A673 (cell line): Measurements from ENCODE around the gene CPA1. TPM values are rescaled to one million over a fixed set of nuclear protein-coding genes. Genes with fewer than 3 reads are reported as not detected.

Source experiments
- BruUV-seq: library from RNA; stranded (reverse); fragments of 400-500 nt; replicated peaks from 2 replicates; lab custom pipeline; 2021; lab: Mats Ljungman, UMichigan
- CTCF ChIA-PET: fragments of 300-600 bp; sonication (Branson Sonifier 250); formaldehyde crosslinking; loops from one replicate; lab custom pipeline; 2022; ENCODE audit warnings: antibody characterized with exemption; lab: Charles Lee
- POLR2A ChIA-PET: fragments of 300-600 bp; sonication (Branson Sonifier 250); formaldehyde crosslinking; loops from one replicate; lab custom pipeline; 2022; ENCODE audit warnings: antibody characterized with exemption; ENCODE audit not compliant: low non-redundant PET; lab: Charles Lee
- DNase-seq: peaks from one replicate; pipeline ENCODE4 v3.0.0-alpha.2; 2015; ENCODE audit warnings: low spot score
- H3K27ac ChIP-seq: fragments of 200-600 bp; sonication (generic); 2 replicates; pipeline ENCODE4 v1.5.1; 2016; ENCODE audit warnings: mixed run types, low read depth, mild to moderate bottlenecking, mixed read lengths, antibody characterized with exemption, low read length; ENCODE audit not compliant: poor library complexity, severe bottlenecking
- H3K27me3 ChIP-seq: fragments of 200-600 bp; sonication (generic); replicated peaks from 2 replicates; pipeline ENCODE4 v1.6.1; 2017; ENCODE audit warnings: mixed run types, low read depth, mild to moderate bottlenecking, mixed read lengths, antibody characterized with exemption, low read length; ENCODE audit not compliant: insufficient read depth, poor library complexity
- H3K36me3 ChIP-seq: fragments of 200-600 bp; sonication (generic); 2 replicates; pipeline ENCODE4 v1.6.1; 2016; ENCODE audit warnings: mixed run types, mild to moderate bottlenecking, mixed read lengths, antibody characterized with exemption, low read length; ENCODE audit not compliant: insufficient read depth, poor library complexity, severe bottlenecking
- H3K4me1 ChIP-seq: fragments of 200-600 bp; sonication (generic); 2 replicates; pipeline ENCODE4 v1.6.1; 2017; ENCODE audit warnings: mixed run types, mild to moderate bottlenecking, mixed read lengths, antibody characterized with exemption, low read length; ENCODE audit not compliant: insufficient read depth, poor library complexity, severe bottlenecking
- H3K4me3 ChIP-seq: fragments of 200-600 bp; sonication (generic); 2 replicates; pipeline ENCODE4 v1.5.1; 2016; ENCODE audit warnings: low read depth, mixed run types, mild to moderate bottlenecking, mixed read lengths, low read length; ENCODE audit not compliant: poor library complexity, severe bottlenecking
- H3K9me3 ChIP-seq: fragments of 200-600 bp; sonication (generic); 2 replicates; pipeline ENCODE4 v1.6.1; 2016; ENCODE audit warnings: mixed run types, low read depth, mild to moderate bottlenecking, mixed read lengths, antibody characterized with exemption, low read length; ENCODE audit not compliant: poor library complexity, severe bottlenecking
- CTCF ChIP-seq: fragments of 300-800, 200-600 bp; sonication (generic); conservative IDR thresholded peaks from 2 replicates; pipeline ENCODE4 v1.5.1; 2017; ENCODE audit warnings: low read depth, mild to moderate bottlenecking, antibody characterized with exemption, low read length, moderate library complexity, mixed read lengths
- EZH2 ChIP-seq: fragments of 200-600 bp; sonication (generic); IDR thresholded peaks from 2 replicates; pipeline ENCODE4 v1.6.1; 2017; ENCODE audit warnings: borderline replicate concordance, low read depth, mild to moderate bottlenecking, mixed read lengths, antibody characterized with exemption, low read length; ENCODE audit not compliant: poor library complexity, severe bottlenecking
- intact Hi-C: fragments of 100-400 bp; cut with micrococcal nuclease; formaldehyde crosslinking; loops from one replicate; pipeline ENCODE4 v1.10.0; 2022; ENCODE audit not compliant: unreplicated experiment
- total RNA-seq: library from RNA; stranded (reverse); gene quantifications from 2 replicates; pipeline ENCODE4 v1.2.3, GENCODE V29; 2021

Gene CPA1
- total RNA-seq, 1 experiment from 2014 or later = not detected

GRCh38 chr7:130415006-130415405 is 34.7 kb downstream of the CPA1 start:
- H3K36me3 ChIP-seq = no peaks in the 10 kb centered on the region
- no TSS peak for BruUV-seq
- CTCF ChIA-PET = no interaction called here
- H3K4me3 ChIP-seq = no peak overlapping the region
- TF ChIP-seq CTCF (no peak), EZH2 (no peak)
- no peaks in the 10 kb centered on the region for H3K4me1 ChIP-seq
- H3K27me3 ChIP-seq = no peaks in the 10 kb centered on the region
- H3K27ac ChIP-seq = no peak overlapping the region
- DNase-seq = no peak
- POLR2A ChIA-PET = no interaction called here
- H3K9me3 ChIP-seq = no peaks in the 10 kb centered on the region
- intact Hi-C loops = no loop called here

GRCh38 chr7:130417213-130417612 is 36.9 kb downstream of the CPA1 start:
- ChIA-PET POLR2A (no interaction called here), CTCF (no interaction called here)
- H3K36me3 ChIP-seq = no peaks in the 10 kb centered on the region
- no peaks in the 10 kb centered on the region for H3K9me3 ChIP-seq
- no peak overlapping the region for H3K4me3 ChIP-seq
- H3K4me1 ChIP-seq = peaks cover 13% of the 10 kb centered on the region
- no TSS peak for BruUV-seq
- no peak for DNase-seq
- no peak overlapping the region for H3K27ac ChIP-seq
- intact Hi-C loops = no loop called here
- H3K27me3 ChIP-seq = no peaks in the 10 kb centered on the region
- TF ChIP-seq EZH2 (no peak), CTCF (no peak)

- Histone ChIP-seq H3K27ac (no peak overlapping the region), H3K27me3 (no peaks in the 10 kb centered on the region), H3K9me3 (no peaks in the 10 kb centered on the region), H3K36me3 (no peaks in the 10 kb centered on the region), H3K4me1 (peaks cover 15% of the 10 kb centered on the region), H3K4me3 (no peak overlapping the region)
- ChIA-PET POLR2A (no interaction called here), CTCF (no interaction called here)
- intact Hi-C loops = no loop called here
- no peak for TF ChIP-seq EZH2
- TF ChIP-seq CTCF = no peak
- DNase-seq = no peak
- no TSS peak for BruUV-seq
Measured at GRCh38 chr7:130418306-130418705, 38.0 kb downstream of the CPA1 start.
